Measurements from ENCODE around the gene LDHAL6B. TPM values are rescaled to one million over a fixed set of nuclear protein-coding genes. Genes with fewer than 3 reads are reported as not detected.
A peak's percentile ranks its signal among the peaks of the same experiment; 100 is the strongest.

The LDHAL6B gene
- total RNA-seq, 1 donor from 2014 or later: not detected

GRCh38 chr15:59242649-59243048 lies 36.0 kb downstream of the LDHAL6B start:
- Mint-ChIP-seq H3K4me1 (peaks cover 50% of the 10 kb centered on the region), H3K27ac (peak overlapping the region; percentile 38), H3K9me3 (no peaks in the 10 kb centered on the region), H3K36me3 (ENCODE audit: low read depth) (peaks cover 21% of the 10 kb centered on the region), H3K4me3 (no peak overlapping the region), H3K27me3 (no peaks in the 10 kb centered on the region)
- ChIA-PET CTCF (interaction anchor here (0.9 to 1.3 kb wide), 2 partner anchors 170 to 250 kb away, joined by 3 read pairs; no protein-coding TSS in a partner anchor), POLR2A (interaction anchor here (1.1 kb wide), 1 partner anchor 170 kb away, joined by 4 read pairs; no protein-coding TSS in a partner anchor)
- intact Hi-C loops (cut with micrococcal nuclease): loop anchor here (5.0 kb wide), 1 partner anchor 265 kb away; no protein-coding TSS in a partner anchor
- DNase-seq (no peak), ATAC-seq (ENCODE audit: low read depth) (no peak)
- TF ChIP-seq CTCF (IDR thresholded peaks at IDR 0.05): no peak

- Mint-ChIP-seq H3K4me1 (peaks cover 48% of the 10 kb centered on the region), H3K27me3 (no peaks in the 10 kb centered on the region), H3K9me3 (no peaks in the 10 kb centered on the region), H3K27ac (peak overlapping the region; percentile 87), H3K4me3 (no peak overlapping the region), H3K36me3 (ENCODE audit: low read depth) (peaks cover 21% of the 10 kb centered on the region)
- ChIA-PET CTCF (interaction anchor here (0.9 to 1.3 kb wide), 4 partner anchors 9 to 249 kb away, joined by 3 to 5 read pairs (median 3); partner anchors contain the start of gene MYO1E), POLR2A (interaction anchor here (1.1 to 1.3 kb wide), 3 partner anchors 57 to 169 kb away, joined by 3 to 4 read pairs (median 3); partner anchors contain the start of gene MYO1E)
- intact Hi-C loops (cut with micrococcal nuclease): loop anchor here (5.0 kb wide), 1 partner anchor 266 kb away; no protein-coding TSS in a partner anchor
- ATAC-seq (ENCODE audit: low read depth): no peak
- DNase-seq: no peak
- TF ChIP-seq CTCF (IDR thresholded peaks at IDR 0.05): no peak
Observed at GRCh38 chr15:59243622-59244021, 37.0 kb downstream of the LDHAL6B start.

- intact Hi-C loops (cut with micrococcal nuclease): loop anchor here (5.0 kb wide), 1 partner anchor 267 kb away; no protein-coding TSS in a partner anchor
- no peak for TF ChIP-seq CTCF (IDR thresholded peaks at IDR 0.05)
- Mint-ChIP-seq H3K27me3 (no peaks in the 10 kb centered on the region), H3K9me3 (no peaks in the 10 kb centered on the region), H3K36me3 (ENCODE audit: low read depth) (peaks cover 21% of the 10 kb centered on the region), H3K4me3 (peak overlapping the region; percentile 60), H3K4me1 (peaks cover 55% of the 10 kb centered on the region), H3K27ac (peak overlapping the region; percentile 87)
- ChIA-PET POLR2A (interaction anchor here (1.3 to 3.7 kb wide), 2 partner anchors 56 to 167 kb away, joined by 3 to 22 read pairs; no protein-coding TSS in a partner anchor), CTCF (interaction anchor here (1.1 to 5.5 kb wide), 2 partner anchors 10 to 249 kb away, joined by 5 to 50 read pairs; no protein-coding TSS in a partner anchor)
- peak; percentile 76 for ATAC-seq (ENCODE audit: low read depth)
- DNase-seq: no peak
Observed at GRCh38 chr15:59244337-59244736, 37.7 kb downstream of the LDHAL6B start.

GRCh38 chr15:59245559-59245958 lies 38.9 kb downstream of the LDHAL6B start:
- H3K4me3 Mint-ChIP-seq: no peak overlapping the region
- H3K27ac Mint-ChIP-seq: no peak overlapping the region
- no peak for DNase-seq
- TF ChIP-seq CTCF (IDR thresholded peaks at IDR 0.05): no peak
- ChIA-PET POLR2A (interaction anchor here (1.4 to 3.7 kb wide), 2 partner anchors 53 to 166 kb away, joined by 3 to 22 read pairs; no protein-coding TSS in a partner anchor), CTCF (interaction anchor here (1.1 to 5.5 kb wide), 9 partner anchors 8 to 284 kb away, joined by 3 to 50 read pairs (median 9); partner anchors contain the start of gene MYO1E)
- H3K9me3 Mint-ChIP-seq: no peaks in the 10 kb centered on the region
- ATAC-seq (ENCODE audit: low read depth): no peak
- H3K4me1 Mint-ChIP-seq: peaks cover 66% of the 10 kb centered on the region
- intact Hi-C loops (cut with micrococcal nuclease): loop anchor here (5.0 kb wide), 1 partner anchor 313 kb away; the partner anchor contains the start of gene SLTM
- no peaks in the 10 kb centered on the region for H3K27me3 Mint-ChIP-seq
- peaks cover 19% of the 10 kb centered on the region for H3K36me3 Mint-ChIP-seq (ENCODE audit: low read depth)

- TF ChIP-seq CTCF (IDR thresholded peaks at IDR 0.05): no peak
- H3K27me3 Mint-ChIP-seq: no peaks in the 10 kb centered on the region
- H3K4me3 Mint-ChIP-seq: no peak overlapping the region
- no peak for DNase-seq
- peak; percentile 52 for ATAC-seq (ENCODE audit: low read depth)
- H3K9me3 Mint-ChIP-seq: no peaks in the 10 kb centered on the region
- peaks cover 71% of the 10 kb centered on the region for H3K4me1 Mint-ChIP-seq
- CTCF ChIA-PET: interaction anchor here (0.8 to 5.5 kb wide), 25 partner anchors 8 to 282 kb away, joined by 3 to 50 read pairs (median 5); partner anchors contain the start of gene MYO1E
- intact Hi-C loops (cut with micrococcal nuclease): loop anchor here (1.0 to 5.0 kb wide), 6 partner anchors 43 to 315 kb away; partner anchors contain the start of gene SLTM
- POLR2A ChIA-PET: interaction anchor here (0.6 to 3.7 kb wide), 8 partner anchors 8 to 247 kb away, joined by 3 to 22 read pairs (median 4); no protein-coding TSS in a partner anchor
- peaks cover 10% of the 10 kb centered on the region for H3K36me3 Mint-ChIP-seq (ENCODE audit: low read depth)
- peak overlapping the region; percentile 24 for H3K27ac Mint-ChIP-seq
Observed at GRCh38 chr15:59247364-59247763, 40.7 kb downstream of the LDHAL6B start.
